Measurements from ENCODE around the gene ADAMTS2. TPM values are rescaled to one million over a fixed set of nuclear protein-coding genes. Genes with fewer than 3 reads are reported as not detected.

The ADAMTS2 gene
- total RNA-seq, 4 donors from 2014 or later = 39.5 to 61.9 (median 56.4) TPM

DNA sequence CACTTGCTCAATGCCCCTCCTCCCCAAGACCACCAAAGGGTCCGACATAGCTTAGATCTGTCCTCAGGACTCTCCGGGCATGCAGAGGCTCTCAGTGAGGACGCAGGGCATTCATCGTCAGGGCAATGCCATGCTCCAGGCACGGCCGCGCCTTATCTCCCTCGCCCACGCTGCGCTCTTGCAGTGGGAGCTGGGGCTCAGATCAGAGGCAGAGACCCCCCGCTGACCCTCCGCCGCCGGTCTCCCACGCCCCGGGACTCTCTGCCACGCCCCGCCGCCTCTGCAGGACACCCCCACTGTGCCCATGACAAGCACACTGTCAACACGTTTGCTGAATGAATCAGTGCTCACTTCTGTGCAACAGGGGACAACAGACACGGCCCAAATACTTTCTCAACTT is 140.7 kb downstream of the ADAMTS2 start:
- ATAC-seq (ENCODE audit: low FRiP score) (no peak), DNase-seq (ENCODE audit: low spot score) (no peak)
- TF ChIP-seq CTCF (IDR thresholded peaks at IDR 0.05) = no peak

DNA sequence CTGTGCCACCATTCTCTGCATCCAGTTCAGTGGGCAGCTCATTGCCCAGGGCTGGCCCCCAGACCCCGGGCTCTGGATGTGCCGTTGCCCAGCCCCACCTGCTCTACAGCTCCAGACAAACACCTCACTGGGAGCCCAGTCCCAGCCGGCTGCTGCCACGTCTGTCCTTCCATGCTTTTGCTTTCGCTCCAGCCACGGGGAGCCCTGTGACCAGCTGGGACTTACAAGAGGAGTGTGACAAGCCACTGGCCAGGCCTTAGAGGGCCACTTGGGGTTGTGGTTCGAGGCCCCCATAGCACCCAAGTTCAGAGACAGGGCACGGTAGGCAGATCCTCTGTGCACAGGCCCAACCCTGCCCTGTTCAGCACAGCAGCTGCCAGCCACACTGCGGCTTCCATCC is 142.0 kb downstream of the ADAMTS2 start:
- ATAC-seq (ENCODE audit: low FRiP score) (no peak), DNase-seq (ENCODE audit: low spot score) (no peak)
- TF ChIP-seq CTCF (IDR thresholded peaks at IDR 0.05) = no peak

GRCh38 chr5:179201986-179202385 is 143.3 kb downstream of the ADAMTS2 start:
- DNase-seq (ENCODE audit: low spot score) (no peak), ATAC-seq (ENCODE audit: low FRiP score) (no peak)
- no peak for TF ChIP-seq CTCF (IDR thresholded peaks at IDR 0.05)

DNA sequence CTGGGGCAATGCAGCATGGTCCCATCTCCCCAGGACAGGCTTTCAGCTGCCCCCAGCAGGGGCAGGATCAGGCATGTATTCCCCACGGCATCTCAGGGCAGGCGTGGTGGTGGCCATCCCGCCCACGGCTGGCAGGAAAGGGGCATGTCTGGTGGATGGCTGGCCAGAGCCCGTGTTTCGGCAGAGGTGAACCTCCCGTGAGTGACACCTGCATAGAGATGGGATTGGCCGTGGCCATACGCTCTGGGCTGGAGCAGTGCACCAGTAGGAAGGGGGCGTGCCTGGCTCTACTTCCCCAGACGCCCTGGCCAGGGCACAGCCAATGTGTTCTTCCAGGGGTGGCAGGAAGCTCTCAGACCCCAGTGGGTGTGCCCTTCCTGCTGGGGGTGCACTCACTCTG is 146.0 kb downstream of the ADAMTS2 start:
- DNase-seq (ENCODE audit: low spot score) (no peak), ATAC-seq (ENCODE audit: low FRiP score) (no peak)
- TF ChIP-seq CTCF (IDR thresholded peaks at IDR 0.05) = no peak

- DNase-seq (ENCODE audit: low spot score) = no peak
- no peak for ATAC-seq (ENCODE audit: low FRiP score)
- TF ChIP-seq CTCF (IDR thresholded peaks at IDR 0.05) = no peak
These were observed 146.4 kb downstream of the ADAMTS2 start for GRCh38 chr5:179198825-179199224.

DNA sequence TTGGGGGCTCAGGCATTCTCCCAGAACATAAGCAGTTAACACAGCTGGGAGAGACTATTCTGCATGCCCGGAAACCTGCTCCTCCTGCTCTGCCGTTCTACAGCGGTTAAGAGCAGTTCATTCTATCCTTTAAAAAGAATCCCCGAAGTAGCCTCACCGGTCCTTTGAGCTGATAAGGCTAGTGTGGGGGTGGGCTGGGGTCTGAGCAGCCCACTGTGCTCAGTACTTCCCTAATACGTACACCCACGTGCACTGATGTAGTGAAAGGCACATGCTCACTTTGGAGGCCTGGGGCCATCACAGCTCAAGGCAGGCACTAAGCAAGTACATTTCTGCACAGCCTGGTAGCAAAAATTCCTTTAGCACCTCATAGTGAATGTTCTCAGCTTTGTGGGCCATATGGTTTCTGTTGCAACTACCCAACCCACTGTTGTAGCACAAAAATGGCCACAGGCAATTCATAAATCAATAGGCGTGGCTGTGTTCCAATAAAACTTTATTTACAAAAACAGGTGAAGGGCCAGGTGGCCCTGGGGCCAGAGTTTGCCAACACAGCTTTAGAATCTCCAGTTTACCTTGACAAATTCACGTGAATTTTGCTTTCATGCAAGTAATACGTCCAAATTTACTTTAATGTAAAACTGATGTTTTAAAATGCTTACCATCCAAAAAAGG is 148.7 kb downstream of the ADAMTS2 start:
- TF ChIP-seq CTCF (IDR thresholded peaks at IDR 0.05) = no peak
- DNase-seq (ENCODE audit: low spot score) (no peak), ATAC-seq (ENCODE audit: low FRiP score) (no peak)
